ENCODE data around the gene POLD1. TPM values are rescaled to one million over a fixed set of nuclear protein-coding genes. Genes with fewer than 3 reads are reported as not detected.
A peak's percentile ranks its signal among the peaks of the same experiment; 100 is the strongest.

The POLD1 gene
- total RNA-seq, 1 donor from 2014 or later: 35.1 TPM

DNA sequence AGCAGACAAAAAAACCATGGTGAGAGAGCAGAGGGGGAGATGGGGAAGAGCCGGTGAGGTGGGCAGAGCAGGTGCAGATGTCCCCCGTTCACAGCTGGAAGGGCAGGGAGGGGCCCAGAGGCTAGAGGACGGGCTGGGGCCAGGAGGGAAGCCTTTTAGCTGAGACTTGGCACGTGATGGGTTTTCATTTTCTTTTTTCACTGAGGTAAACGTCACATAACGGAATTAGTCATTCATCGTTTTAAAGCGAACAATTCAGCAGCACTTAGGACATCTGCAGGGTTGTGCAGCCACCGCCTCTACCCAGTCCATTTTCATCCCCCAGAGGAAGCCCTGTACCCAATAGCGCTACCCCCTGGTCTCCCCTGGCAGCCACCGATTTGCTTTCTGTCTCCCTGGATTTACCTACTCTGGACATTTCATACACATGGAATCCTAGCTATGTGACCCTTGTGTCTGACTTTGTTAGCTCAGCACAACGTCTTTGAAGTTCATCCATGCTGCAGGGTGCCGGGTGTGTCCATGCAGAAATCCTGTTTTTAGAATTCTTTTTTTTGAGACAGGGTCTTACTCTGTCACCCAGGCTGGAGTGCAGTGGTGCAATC is 76.1 kb downstream of the POLD1 start:
- DNase-seq: no peak
- Histone ChIP-seq H3K36me3 (no peaks in the 10 kb centered on the region), H3K4me1 (no peaks in the 10 kb centered on the region), H3K27me3 (ENCODE audit: low read depth) (peaks cover 28% of the 10 kb centered on the region), H3K9me3 (no peaks in the 10 kb centered on the region), H3K4me3 (no peak overlapping the region), H3K27ac (no peak overlapping the region)
- ATAC-seq: peak in 1 of 2 donors; percentile 23
- intact Hi-C loops (cut with DNase I): no loop called here
- TF ChIP-seq CTCF (IDR thresholded peaks at IDR 0.05): no peak

DNA sequence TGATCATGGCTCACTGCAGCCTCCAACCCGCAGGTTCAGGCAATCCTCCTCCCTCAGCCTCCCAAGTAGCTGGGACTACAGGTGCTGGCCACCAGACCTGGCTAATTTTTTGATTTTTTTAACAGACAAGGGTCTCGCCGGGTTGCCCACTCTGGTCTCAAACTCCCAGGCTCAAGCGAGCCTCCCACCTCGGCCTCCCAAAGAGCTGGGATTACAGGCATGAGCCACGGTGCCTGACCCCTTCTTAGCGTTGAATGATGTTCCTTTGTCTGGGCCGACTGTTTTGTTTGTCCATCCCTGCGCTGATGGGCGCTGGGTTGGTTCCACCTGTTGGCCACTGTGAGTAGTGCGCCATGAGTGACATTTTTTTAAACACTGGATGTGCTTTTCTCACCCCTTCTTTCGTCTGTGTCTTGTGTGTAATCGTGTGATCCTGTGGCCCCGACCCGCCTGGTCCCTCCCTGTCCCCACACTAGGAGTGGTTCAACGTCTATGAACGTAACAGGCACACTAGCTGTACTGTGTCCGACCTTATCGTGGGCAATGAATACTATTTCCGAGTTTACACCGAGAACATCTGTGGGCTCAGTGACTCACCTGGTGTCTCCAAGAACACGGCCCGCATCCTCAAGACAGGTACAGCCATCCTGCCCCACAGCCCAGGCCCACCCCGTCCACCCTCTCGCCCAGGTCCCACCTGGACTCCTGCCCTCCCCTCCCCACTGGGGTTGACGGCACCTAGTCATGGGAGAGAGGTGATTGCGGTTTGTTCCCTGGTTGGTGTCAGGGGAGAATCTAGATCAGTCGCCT is 77.1 kb downstream of the POLD1 start:
- Histone ChIP-seq H3K27ac (no peak overlapping the region), H3K9me3 (no peaks in the 10 kb centered on the region), H3K4me1 (no peaks in the 10 kb centered on the region), H3K4me3 (no peak overlapping the region), H3K27me3 (ENCODE audit: low read depth) (peaks cover 28% of the 10 kb centered on the region), H3K36me3 (no peaks in the 10 kb centered on the region)
- intact Hi-C loops (cut with DNase I): no loop called here
- TF ChIP-seq CTCF (IDR thresholded peaks at IDR 0.05): peak; percentile 79
- peak; percentile 80 to 86 for ATAC-seq
- DNase-seq: no peak

DNA sequence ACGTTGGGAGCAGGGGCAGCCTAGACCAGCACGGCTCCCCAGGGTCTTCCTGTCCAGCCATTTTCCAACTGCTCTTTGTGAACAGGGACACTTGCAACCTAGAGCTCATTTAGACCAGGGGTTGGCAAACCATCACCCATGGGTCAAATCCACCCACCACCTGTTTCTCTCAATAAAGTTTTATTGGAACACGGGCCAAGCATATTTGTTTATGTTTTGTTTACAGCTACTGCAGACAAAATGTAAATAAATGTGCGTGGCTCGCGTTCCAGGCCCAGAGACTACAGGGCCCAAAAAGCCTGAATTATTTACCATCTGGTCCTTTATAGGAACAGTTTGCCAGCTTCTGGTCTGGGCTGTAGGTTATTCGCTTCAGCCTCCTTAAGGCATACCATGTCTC is 78.8 kb downstream of the POLD1 start:
- Histone ChIP-seq H3K36me3 (no peaks in the 10 kb centered on the region), H3K27ac (no peak overlapping the region), H3K4me1 (no peaks in the 10 kb centered on the region), H3K9me3 (no peaks in the 10 kb centered on the region), H3K4me3 (no peak overlapping the region), H3K27me3 (ENCODE audit: low read depth) (peaks cover 19% of the 10 kb centered on the region)
- intact Hi-C loops (cut with DNase I): no loop called here
- TF ChIP-seq CTCF (IDR thresholded peaks at IDR 0.05): no peak
- no peak for DNase-seq
- ATAC-seq: no peak

DNA sequence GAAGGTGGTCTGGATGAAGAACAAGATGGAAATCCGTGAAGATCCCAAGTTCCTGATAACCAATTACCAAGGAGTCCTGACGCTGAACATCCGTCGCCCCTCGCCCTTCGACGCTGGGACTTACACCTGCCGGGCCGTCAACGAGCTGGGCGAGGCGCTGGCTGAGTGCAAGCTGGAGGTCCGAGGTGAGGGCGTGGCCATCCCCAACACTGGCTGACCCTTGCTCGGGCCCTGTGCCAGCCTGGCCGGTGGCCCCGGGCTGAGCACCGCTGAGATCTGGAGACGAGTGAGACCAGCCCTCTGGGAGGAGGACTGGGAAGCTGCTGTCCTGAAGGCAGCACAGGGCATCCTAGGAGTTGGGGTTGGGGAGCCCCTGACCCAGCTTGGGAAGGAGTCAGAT is 80.2 kb downstream of the POLD1 start:
- H3K4me1 ChIP-seq: no peaks in the 10 kb centered on the region
- no peaks in the 10 kb centered on the region for H3K9me3 ChIP-seq
- DNase-seq (no peak), ATAC-seq (no peak)
- H3K27me3 ChIP-seq (ENCODE audit: low read depth): peaks cover 9% of the 10 kb centered on the region
- intact Hi-C loops (cut with DNase I): no loop called here
- no peak overlapping the region for H3K27ac ChIP-seq
- no peak overlapping the region for H3K4me3 ChIP-seq
- no peaks in the 10 kb centered on the region for H3K36me3 ChIP-seq
- TF ChIP-seq CTCF (IDR thresholded peaks at IDR 0.05): no peak

GRCh38 chr19:50465000-50465399 is 80.9 kb downstream of the POLD1 start:
- ATAC-seq (no peak), DNase-seq (no peak)
- no peak overlapping the region for H3K27ac ChIP-seq
- H3K27me3 ChIP-seq (ENCODE audit: low read depth): peaks cover 8% of the 10 kb centered on the region
- H3K4me1 ChIP-seq: no peaks in the 10 kb centered on the region
- no peaks in the 10 kb centered on the region for H3K9me3 ChIP-seq
- intact Hi-C loops (cut with DNase I): no loop called here
- H3K4me3 ChIP-seq: no peak overlapping the region
- no peaks in the 10 kb centered on the region for H3K36me3 ChIP-seq
- no peak for TF ChIP-seq CTCF (IDR thresholded peaks at IDR 0.05)
